OCI-LY1 (cell line): Measurements from ENCODE around the gene C12orf75.
A peak's percentile ranks its signal among the peaks of the same experiment; 100 is the strongest.

Source experiments
- H2AFZ ChIP-seq: fragments of 200-600 bp; sonication (generic), shearing (Covaris generic); 2 replicates; pipeline ENCODE4 v1.6.0; 2014; ENCODE audit warnings: antibody characterized with exemption, mild to moderate bottlenecking, low read length
- H3F3A ChIP-seq: fragments of 200-600 bp; sonication (generic), shearing (Covaris generic); 2 replicates; pipeline ENCODE4 v1.6.0; 2014; ENCODE audit warnings: mild to moderate bottlenecking, antibody characterized with exemption, low read length, moderate library complexity; ENCODE audit not compliant: insufficient read depth
- H3K27ac ChIP-seq: fragments of 200-600 bp; sonication (generic); 2 replicates; pipeline ENCODE4 v1.5.1; 2014; ENCODE audit warnings: low read length, mixed run types, mild to moderate bottlenecking, low read depth; ENCODE audit not compliant: poor library complexity, severe bottlenecking
- H3K27me3 ChIP-seq: fragments of 200-600 bp; sonication (generic); 2 replicates; pipeline ENCODE4 v1.6.0; 2014; ENCODE audit warnings: antibody characterized with exemption, mild to moderate bottlenecking, low read length, moderate library complexity; ENCODE audit not compliant: insufficient read depth
- H3K36me3 ChIP-seq: fragments of 200-600 bp; sonication (generic); 2 replicates; pipeline ENCODE4 v1.6.1; 2014; ENCODE audit warnings: mild to moderate bottlenecking, antibody characterized with exemption, low read length, moderate library complexity, mixed read lengths; ENCODE audit not compliant: insufficient read depth
- H3K4me1 ChIP-seq: fragments of 200-600 bp; sonication (generic); 2 replicates; pipeline ENCODE4 v1.5.1; 2014; ENCODE audit warnings: mild to moderate bottlenecking, low read length, moderate library complexity; ENCODE audit not compliant: insufficient read depth, severe bottlenecking
- H3K4me2 ChIP-seq: fragments of 200-600 bp; sonication (generic), shearing (Covaris generic); 2 replicates; pipeline ENCODE4 v1.6.1; 2014; ENCODE audit warnings: low read length
- H3K4me3 ChIP-seq: fragments of 200-600 bp; sonication (generic); 2 replicates; pipeline ENCODE4 v1.5.1; 2014; ENCODE audit warnings: low read length, low read depth, mild to moderate bottlenecking, mixed read lengths; ENCODE audit not compliant: poor library complexity, severe bottlenecking
- H3K79me2 ChIP-seq: fragments of 200-600 bp; shearing (Covaris generic); 2 replicates; pipeline ENCODE4 v1.6.1; 2016; ENCODE audit warnings: mixed run types, low read length, mixed read lengths; ENCODE audit not compliant: insufficient read depth
- H3K9ac ChIP-seq: fragments of 200-600 bp; sonication (generic), shearing (Covaris generic); 2 replicates; pipeline ENCODE4 v1.6.1; 2014; ENCODE audit warnings: mild to moderate bottlenecking, low read length, mixed read lengths
- H3K9me2 ChIP-seq: fragments of 200-600 bp; sonication (generic), shearing (Covaris generic); 2 replicates; pipeline ENCODE4 v1.6.1; 2014; ENCODE audit warnings: low read depth, mild to moderate bottlenecking, low read length, mixed read lengths
- H3K9me3 ChIP-seq: fragments of 200-600 bp; shearing (Covaris generic); 2 replicates; pipeline ENCODE4 v1.6.1; 2014; ENCODE audit warnings: low read length, mixed read lengths
- H4K20me1 ChIP-seq: fragments of 200-600 bp; sonication (generic), shearing (Covaris generic); 2 replicates; pipeline ENCODE4 v1.6.0; 2016; ENCODE audit warnings: mild to moderate bottlenecking, low read length; ENCODE audit not compliant: insufficient read depth
- EZH2 ChIP-seq: fragments of 200-600 bp; sonication (generic), shearing (Covaris generic); IDR thresholded peaks from 2 replicates; pipeline ENCODE4 v1.8.0; 2017; ENCODE audit warnings: borderline replicate concordance, mixed run types, mild to moderate bottlenecking, antibody characterized with exemption, low read length, moderate library complexity, mixed read lengths
- TF ChIP-seq, protein P1 (sequence below): fragments of 200-600 bp; sonication (generic), shearing (Covaris generic); IDR thresholded peaks from 2 replicates; pipeline ENCODE4 v1.5.1; 2017; ENCODE audit warnings: mild to moderate bottlenecking, antibody characterized with exemption, low read length, moderate library complexity, mixed read lengths

Gene C12orf75

DNA sequence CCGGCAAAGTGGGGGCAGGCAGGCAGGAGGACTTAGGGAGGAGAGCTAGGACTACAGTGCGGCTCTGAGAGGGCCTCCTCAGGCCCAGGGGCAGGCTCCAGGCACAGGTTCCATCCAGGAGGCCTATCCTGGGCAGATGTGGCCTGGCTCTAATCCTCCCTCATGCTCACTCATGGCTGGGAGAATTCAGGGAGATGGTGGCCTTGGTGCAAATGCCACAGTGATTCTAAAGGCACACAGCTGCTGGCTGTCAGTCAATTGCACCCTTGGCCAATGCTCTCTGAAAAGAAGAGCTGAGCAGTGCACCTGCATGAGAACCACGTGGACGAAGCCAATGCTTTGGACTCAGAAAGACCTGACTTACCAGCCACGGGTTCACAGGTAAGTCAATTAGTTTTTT lies 89.6 kb downstream of the C12orf75 start:
- Histone ChIP-seq H3K9me3 (no peaks in the 10 kb centered on the region), H3K36me3 (no peaks in the 10 kb centered on the region), H3K79me2 (no peaks in the 10 kb centered on the region), H3K4me1 (no peaks in the 10 kb centered on the region), H3F3A (no peaks in the 10 kb centered on the region), H2AFZ (no peak overlapping the region), H3K9ac (no peak overlapping the region), H3K4me2 (no peak overlapping the region), H3K9me2 (no peaks in the 10 kb centered on the region), H3K27me3 (no peaks in the 10 kb centered on the region), H3K27ac (no peak overlapping the region), H4K20me1 (no peaks in the 10 kb centered on the region), H3K4me3 (no peak overlapping the region)
- TF ChIP-seq, protein P1, sequence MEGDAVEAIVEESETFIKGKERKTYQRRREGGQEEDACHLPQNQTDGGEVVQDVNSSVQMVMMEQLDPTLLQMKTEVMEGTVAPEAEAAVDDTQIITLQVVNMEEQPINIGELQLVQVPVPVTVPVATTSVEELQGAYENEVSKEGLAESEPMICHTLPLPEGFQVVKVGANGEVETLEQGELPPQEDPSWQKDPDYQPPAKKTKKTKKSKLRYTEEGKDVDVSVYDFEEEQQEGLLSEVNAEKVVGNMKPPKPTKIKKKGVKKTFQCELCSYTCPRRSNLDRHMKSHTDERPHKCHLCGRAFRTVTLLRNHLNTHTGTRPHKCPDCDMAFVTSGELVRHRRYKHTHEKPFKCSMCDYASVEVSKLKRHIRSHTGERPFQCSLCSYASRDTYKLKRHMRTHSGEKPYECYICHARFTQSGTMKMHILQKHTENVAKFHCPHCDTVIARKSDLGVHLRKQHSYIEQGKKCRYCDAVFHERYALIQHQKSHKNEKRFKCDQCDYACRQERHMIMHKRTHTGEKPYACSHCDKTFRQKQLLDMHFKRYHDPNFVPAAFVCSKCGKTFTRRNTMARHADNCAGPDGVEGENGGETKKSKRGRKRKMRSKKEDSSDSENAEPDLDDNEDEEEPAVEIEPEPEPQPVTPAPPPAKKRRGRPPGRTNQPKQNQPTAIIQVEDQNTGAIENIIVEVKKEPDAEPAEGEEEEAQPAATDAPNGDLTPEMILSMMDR: no peak
- no peak for TF ChIP-seq EZH2

DNA sequence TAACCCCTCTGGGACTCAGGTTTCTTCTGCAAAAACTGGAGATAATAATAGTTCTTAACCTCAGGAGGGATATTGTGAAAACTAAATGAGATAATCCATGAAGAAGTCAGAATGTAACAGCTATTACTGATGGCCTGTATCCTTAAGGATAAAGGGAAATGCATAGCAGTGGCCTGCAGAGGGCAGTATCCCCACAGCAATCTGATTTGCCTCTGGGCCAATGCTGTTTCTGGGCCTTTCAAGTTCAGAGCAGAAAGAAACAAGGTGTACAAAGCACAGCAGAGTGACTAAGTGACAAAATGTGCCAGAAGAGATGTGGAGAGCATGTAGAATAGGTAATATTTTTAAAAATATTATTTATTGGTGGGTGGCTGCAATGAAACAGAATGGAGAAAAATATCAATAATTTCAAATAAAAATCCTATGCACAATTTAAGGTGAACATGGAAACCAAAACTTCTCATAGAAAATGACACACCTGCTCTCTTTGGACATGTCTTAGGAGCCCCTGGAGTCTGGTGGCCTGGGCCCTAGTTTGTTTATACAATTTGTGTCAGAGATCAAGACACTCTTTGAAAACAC lies 90.3 kb downstream of the C12orf75 start:
- no peaks in the 10 kb centered on the region for H3K79me2 ChIP-seq
- no peaks in the 10 kb centered on the region for H3K9me2 ChIP-seq
- H3K4me1 ChIP-seq: no peaks in the 10 kb centered on the region
- TF ChIP-seq, protein P1: peak; percentile 60; the same call in 1 of the 2 replicates
- no peak for TF ChIP-seq EZH2
- H2AFZ ChIP-seq: no peak overlapping the region
- no peak overlapping the region for H3K4me2 ChIP-seq
- no peak overlapping the region for H3K27ac ChIP-seq
- no peaks in the 10 kb centered on the region for H3K9me3 ChIP-seq
- H4K20me1 ChIP-seq: no peaks in the 10 kb centered on the region
- no peak overlapping the region for H3K4me3 ChIP-seq
- H3F3A ChIP-seq: no peaks in the 10 kb centered on the region
- no peaks in the 10 kb centered on the region for H3K36me3 ChIP-seq
- H3K9ac ChIP-seq: no peak overlapping the region
- no peaks in the 10 kb centered on the region for H3K27me3 ChIP-seq
